GM21825 (cell line): ENCODE results near the gene SMR3A.
A peak's percentile ranks its signal among the peaks of the same experiment; 100 is the strongest.

Experiments used
- ATAC-seq: cut with Tn5 transposase; IDR thresholded peaks from one replicate; pipeline ENCODE4 v1.9.1; 2021; ENCODE audit warnings: mild to moderate bottlenecking, moderate library complexity; ENCODE audit not compliant: unreplicated experiment

The SMR3A gene

GRCh38 chr4:70360460-70360859 is at the start of gene SMR3A:
Gene SMR3A, plus strand, starts transcription at chr4:70360760. Its CDS starts 1,356 bp downstream, at chr4:70362116.
- no peak for ATAC-seq

- ATAC-seq, result no peak
Observed at GRCh38 chr4:70313736-70314135, 46.8 kb upstream of the SMR3A start.

DNA sequence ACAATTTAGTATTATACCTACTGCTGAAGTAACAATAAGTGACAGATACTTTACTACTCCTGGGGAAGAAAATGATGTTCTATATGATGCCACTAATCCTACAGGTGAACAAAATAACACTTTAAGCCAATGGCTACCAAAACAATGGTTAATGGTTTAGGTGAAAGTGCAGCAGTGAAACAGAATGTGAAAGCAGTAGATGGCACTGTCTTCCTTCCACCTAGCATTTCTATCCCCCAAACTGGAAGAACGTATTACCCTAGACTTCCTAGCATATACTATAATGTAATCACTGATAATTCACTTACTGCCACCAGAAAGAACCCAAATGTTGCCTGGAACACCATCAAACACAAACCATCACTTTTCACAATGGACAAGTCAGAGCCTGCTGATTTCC is 44.6 kb upstream of the SMR3A start:
- peak; percentile 69 for ATAC-seq

GRCh38 chr4:70326052-70326451 is 34.5 kb upstream of the SMR3A start:
- no peak for ATAC-seq

DNA sequence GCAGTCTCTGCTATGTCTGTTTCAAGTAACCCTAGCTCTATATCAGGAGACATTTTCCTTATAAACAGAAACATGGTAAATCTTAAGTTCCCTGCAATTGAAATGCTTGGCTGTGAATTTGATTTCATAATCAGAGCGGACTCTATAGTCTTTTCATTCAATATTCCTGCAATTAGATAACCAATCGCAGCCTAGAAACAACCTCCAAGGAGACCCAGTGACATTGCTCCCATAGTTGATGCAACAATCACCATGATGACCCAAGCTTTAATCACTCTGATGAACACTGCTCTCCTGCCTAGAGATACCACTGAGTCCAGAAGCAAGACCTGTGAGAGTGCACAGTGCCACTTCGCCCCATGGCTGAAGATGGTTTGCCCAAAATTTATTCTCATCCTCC is 25.9 kb upstream of the SMR3A start, which contains the start of gene CABS1:
Gene CABS1 (plus strand): TSS at position 301 of the 400 bp plus-strand sequence. CDS start 59 bp downstream, at position 360.
- no peak for ATAC-seq

- ATAC-seq, result no peak
Observed at GRCh38 chr4:70336043-70336442, 24.5 kb upstream of the SMR3A start.

DNA sequence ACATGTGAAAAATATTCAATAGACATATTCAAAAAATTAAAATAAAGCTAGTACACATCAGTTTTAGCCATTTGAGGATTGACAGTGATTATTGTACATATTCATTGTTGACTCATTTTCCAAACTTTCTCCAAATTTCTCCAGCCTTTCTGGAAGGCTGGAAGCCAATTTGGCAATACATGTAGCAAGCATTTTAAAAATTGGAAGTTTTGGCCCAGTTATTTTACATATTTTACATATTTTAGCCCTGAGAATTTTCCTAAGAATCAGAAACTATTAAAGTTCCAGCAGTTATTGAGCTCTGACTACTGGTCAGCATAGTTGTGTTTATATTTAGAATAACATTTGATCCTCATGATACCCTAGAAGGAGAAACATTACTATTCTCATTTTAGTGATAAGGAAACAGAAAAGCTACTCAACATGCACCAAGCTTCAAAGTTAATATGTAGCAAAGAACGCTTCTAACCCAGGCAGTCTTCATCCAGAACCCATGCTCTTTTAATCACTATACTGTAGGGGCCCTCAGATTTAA is 22.6 kb upstream of the SMR3A start:
- ATAC-seq, result no peak

DNA sequence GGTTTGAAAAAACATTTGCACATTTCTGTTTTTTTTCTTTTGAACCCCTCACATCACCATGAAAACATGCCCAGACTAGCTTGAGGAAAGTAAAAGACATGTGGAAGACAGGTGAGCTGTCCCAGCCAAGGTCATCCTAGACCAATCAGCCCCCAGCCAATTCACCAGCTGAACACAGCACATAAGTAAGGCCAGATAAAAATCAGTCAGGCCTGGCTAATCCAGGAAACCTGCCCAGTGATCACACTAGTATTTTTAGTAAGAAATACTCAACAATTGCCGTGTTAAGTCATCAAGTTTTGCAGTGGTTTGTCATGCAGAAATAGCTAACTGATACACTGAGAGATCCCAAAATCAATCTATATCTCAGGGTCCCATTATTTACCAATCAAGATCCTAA is 4.4 kb upstream of the SMR3A start:
- no peak for ATAC-seq

GRCh38 chr4:70359115-70359661 is 1.4 kb upstream of the SMR3A start:
- ATAC-seq, result no peak

DNA sequence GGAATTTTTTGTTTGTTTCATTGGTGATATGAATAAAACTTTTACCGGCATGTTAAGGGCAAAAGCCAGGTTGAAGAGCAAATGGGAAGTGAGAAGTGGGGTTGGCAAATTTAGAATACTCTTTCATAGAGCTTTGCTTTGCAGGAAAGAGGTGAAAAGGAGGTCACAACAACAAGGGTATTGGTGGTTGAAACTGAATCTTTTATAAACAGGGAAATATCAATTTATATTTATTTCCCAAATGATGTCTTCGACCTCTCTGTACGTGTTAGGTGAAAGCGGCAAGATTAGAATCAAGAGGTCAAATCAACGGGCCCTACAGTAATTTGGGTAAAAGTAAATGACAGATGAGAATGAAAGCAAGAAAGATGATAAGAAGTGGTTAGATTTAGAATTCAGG is 3.4 kb downstream of the SMR3A start:
- no peak for ATAC-seq

GRCh38 chr4:70365479-70365878 is 4.9 kb downstream of the SMR3A start:
- ATAC-seq, result no peak

- no peak for ATAC-seq
Observed at GRCh38 chr4:70367813-70368212, 7.3 kb downstream of the SMR3A start.

DNA sequence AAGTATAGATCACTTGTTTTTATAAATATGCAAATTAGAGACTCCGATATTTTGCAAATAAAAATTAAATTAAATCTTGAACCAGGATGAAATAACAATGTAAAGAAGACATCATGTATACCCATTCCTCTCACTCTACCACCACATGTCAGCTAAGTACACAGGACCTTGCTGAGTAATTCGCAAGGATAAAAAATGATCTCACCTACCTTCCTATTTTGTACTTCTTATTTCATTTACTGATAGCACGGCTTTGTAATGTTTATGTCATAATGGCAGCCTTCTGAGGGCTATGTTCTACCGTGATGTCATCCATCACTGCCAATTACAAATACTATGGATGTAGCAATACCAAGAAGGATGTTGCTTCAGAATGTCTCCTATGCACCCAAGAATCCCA is 11.4 kb downstream of the SMR3A start:
- no peak for ATAC-seq

DNA sequence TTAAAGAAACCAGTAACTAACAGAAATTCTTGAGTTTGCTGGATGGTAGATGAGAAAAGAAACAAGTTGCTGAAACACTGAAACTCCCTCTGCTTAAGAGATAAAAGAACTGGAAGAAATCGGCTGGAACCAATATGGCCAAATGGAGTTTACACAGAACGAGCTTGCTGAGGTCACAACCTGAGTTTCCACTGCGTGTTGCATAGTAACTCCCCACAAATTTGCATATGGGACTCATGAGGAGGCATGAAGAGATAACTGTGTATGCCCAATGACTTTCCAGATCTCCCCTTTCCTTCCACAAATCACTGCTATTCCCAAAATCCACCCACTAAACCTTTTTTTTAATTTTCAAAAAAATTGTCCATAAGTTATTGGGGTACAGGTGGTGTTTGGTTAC is 12.2 kb downstream of the SMR3A start:
- no peak for ATAC-seq

- ATAC-seq, result no peak
Observed at GRCh38 chr4:70380578-70380977, 20.0 kb downstream of the SMR3A start.

- ATAC-seq, result no peak
Observed at GRCh38 chr4:70382691-70383181, 22.2 kb downstream of the SMR3A start, which contains the start of gene SMR3B. Gene SMR3B, plus strand, starts transcription at chr4:70383131. Its CDS starts 1,380 bp downstream, at chr4:70384511.

- ATAC-seq, result peak; percentile 39
Observed at GRCh38 chr4:70392057-70392776, 31.7 kb downstream of the SMR3A start.

DNA sequence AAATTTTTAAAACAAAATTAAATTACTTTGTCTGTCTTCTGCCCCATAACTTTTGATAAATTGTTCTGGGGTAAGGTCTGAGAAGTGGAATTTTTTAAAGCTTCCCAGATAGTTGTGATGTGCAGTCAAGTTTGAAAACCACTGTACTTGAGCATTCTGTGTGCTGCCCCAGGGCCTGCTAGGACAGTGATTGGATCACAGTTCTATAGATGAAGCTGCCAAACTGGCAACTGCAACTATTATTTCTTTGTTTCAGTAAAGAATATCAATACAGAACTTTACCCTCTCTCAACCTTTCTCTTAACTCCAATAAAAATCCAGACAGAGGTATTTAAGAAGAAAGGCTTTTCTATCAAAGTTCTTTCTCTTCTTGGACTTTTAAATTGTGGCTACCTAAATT is 37.0 kb downstream of the SMR3A start, which contains the start of gene OPRPN:
Gene OPRPN (plus strand): TSS at position 361 of the 400 bp plus-strand sequence. CDS start 1,346 bp downstream, outside the sequence.
- ATAC-seq, result no peak

GRCh38 chr4:70399319-70399718 is 38.8 kb downstream of the SMR3A start:
- no peak for ATAC-seq

DNA sequence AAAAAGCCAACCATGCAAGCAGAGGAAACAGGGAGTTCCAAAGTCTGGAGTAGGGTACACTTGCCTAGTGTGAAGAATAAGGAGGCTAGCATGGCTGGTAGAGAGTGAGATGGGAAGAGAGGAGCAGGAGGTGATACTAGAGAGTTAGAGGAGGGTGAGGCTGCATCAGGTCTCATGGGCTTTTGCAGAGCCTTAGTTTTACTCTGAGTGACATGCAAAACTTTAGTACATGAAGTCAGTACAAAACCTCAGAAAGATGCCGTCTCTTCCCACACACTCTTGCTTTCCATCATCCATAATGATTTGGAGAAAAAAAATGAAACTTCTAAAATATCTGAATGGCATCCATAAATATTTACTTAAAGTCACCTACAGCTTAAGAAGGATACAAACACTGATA is 42.2 kb downstream of the SMR3A start:
- no peak for ATAC-seq

GRCh38 chr4:70405765-70406164 is 45.2 kb downstream of the SMR3A start:
- ATAC-seq, result peak; percentile 56
